Subcutaneous abdominal adipose tissue (tissue), 5 donors: ENCODE measurements around the gene IKZF1.

Experiments
- H3K27ac ChIP-seq: one replicate; pipeline ENCODE4 v1.7.0; 2013; ENCODE audit warnings: low read depth, mild to moderate bottlenecking, inconsistent platforms, low read length, moderate library complexity
- H3K27me3 ChIP-seq, 5 donors: one replicate each; pipeline ENCODE4 v1.7.0; 2013; ENCODE audit warnings: low read length in 5 of 5, inconsistent platforms in 1 of 5; ENCODE audit not compliant: control insufficient read depth in 5 of 5, insufficient read depth in 4 of 5
- H3K36me3 ChIP-seq, 5 donors: one replicate each; pipeline ENCODE4 v1.7.0; 2013; ENCODE audit warnings: low read length in 5 of 5; ENCODE audit not compliant: control insufficient read depth in 5 of 5, insufficient read depth in 5 of 5
- H3K4me1 ChIP-seq, 5 donors: one replicate each; pipeline ENCODE4 v1.7.0; 2013; ENCODE audit warnings: low read length in 5 of 5, mild to moderate bottlenecking in 3 of 5, moderate library complexity in 1 of 5; ENCODE audit not compliant: control insufficient read depth in 5 of 5, insufficient read depth in 5 of 5
- H3K4me3 ChIP-seq, 5 donors: one replicate each; pipeline ENCODE4 v1.7.0; 2013; ENCODE audit warnings: low read length in 5 of 5, low read depth in 1 of 5
- H3K9ac ChIP-seq, 5 donors: one replicate each; pipeline ENCODE4 v1.7.0; 2013; ENCODE audit warnings: low read length in 5 of 5, mild to moderate bottlenecking in 4 of 5, moderate library complexity in 3 of 5
- H3K9me3 ChIP-seq, 5 donors: one replicate each; pipeline ENCODE4 v1.7.0; 2013; ENCODE audit warnings: low read length in 5 of 5; ENCODE audit not compliant: control insufficient read depth in 5 of 5
- donor health status: healthy.
- donor health status: healthy.
- donor health status: healthy.
- donor health status: healthy.
- donor health status: healthy.

Gene IKZF1

DNA sequence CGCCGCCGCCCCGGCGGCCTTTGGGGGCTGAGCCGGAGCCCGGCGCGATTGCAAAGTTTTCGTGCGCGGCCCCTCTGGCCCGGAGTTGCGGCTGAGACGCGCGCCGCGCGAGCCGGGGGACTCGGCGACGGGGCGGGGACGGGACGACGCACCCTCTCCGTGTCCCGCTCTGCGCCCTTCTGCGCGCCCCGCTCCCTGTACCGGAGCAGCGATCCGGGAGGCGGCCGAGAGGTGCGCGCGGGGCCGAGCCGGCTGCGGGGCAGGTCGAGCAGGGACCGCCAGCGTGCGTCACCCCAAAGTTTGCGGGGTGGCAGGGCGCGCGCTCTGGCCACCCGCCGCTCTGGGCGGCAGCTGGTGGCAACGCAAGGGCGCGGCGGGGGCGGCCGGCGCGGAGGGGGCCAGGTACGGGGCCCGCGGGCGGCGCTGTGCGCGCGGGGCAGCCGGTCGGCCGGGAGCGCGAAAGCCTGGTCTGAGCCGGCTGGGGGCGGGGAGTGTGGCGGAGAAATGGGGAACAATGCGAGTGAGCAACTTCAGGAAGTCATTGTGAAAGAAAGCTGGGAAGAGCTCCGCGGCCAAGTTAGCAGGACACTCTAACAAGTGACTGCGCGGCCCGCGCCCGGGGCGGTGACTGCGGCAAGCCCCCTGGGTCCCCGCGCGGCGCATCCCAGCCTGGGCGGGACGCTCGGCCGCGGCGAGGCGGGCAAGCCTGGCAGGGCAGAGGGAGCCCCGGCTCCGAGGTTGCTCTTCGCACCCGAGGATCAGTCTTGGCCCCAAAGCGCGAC lies at the start of gene IKZF1:
TSS of gene IKZF1 (plus strand) at position 588 of the 782 bp plus-strand sequence. CDS start 14,346 bp downstream, outside the sequence.
- Histone ChIP-seq H3K27ac (no peak within 1 kb of the TSS), H3K9me3 (peaks cover 0 to 3% (median 0%) of the 10 kb centered on the region in 5 donors), H3K36me3 (no peaks in the 10 kb centered on the region), H3K9ac (peak within 1 kb of the TSS in 3 of 5 donors; percentile 21 to 45 (median 22)), H3K4me1 (peaks cover 0 to 24% (median 7%) of the 10 kb centered on the region in 5 donors), H3K27me3 (peaks cover 4 to 23% (median 17%) of the 10 kb centered on the region in 5 donors), H3K4me3 (peak within 1 kb of the TSS; percentile 51 to 69 (median 54))

DNA sequence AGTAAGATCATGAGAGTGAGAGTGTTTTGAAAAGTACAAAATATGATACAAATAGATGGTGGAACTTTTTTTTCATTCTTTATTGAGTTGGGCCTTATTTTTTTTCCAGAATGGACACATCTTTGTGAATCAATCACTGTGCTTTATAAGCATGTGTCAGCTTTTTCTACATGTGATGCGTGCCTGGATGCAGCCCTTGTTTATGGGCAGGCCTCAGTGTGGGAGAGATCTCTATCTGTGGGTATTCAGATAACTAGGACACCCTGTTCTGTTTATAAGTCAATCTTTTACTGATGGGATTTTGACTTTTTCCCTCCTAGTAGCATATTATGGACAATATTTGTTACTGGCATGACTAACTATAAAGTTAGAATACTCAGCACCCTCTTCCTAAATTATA lies 42.9 kb upstream of the IKZF1 start:
- H3K36me3 ChIP-seq, result no peaks in the 10 kb centered on the region
- H3K27ac ChIP-seq, result no peak overlapping the region
- no peaks in the 10 kb centered on the region for H3K27me3 ChIP-seq
- H3K9ac ChIP-seq, result no peak overlapping the region
- no peaks in the 10 kb centered on the region for H3K4me1 ChIP-seq
- no peaks in the 10 kb centered on the region for H3K9me3 ChIP-seq
- no peak overlapping the region for H3K4me3 ChIP-seq

DNA sequence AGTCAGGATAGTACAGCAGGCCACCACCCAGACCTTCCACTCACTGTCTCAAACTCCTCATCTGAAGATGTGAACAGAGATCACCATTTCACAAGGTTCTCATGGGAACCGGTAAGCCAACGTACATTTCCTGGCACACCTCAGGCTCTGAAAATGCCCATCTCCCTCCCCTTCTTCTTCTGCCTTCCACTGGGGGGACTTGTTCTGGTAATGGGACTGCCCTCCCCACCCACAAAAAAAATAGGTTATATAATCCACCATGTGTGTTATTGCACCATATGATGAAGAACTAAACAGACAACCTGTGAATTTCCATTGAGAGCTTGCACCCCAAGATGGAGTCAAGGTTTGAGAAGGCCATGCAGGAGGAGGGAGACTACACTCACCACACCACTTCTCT lies 42.1 kb upstream of the IKZF1 start:
- Histone ChIP-seq H3K4me1 (peaks cover 0 to under 1% (median 0%) of the 10 kb centered on the region in 5 donors), H3K4me3 (no peak overlapping the region), H3K27ac (no peak overlapping the region), H3K27me3 (no peaks in the 10 kb centered on the region), H3K36me3 (no peaks in the 10 kb centered on the region), H3K9ac (no peak overlapping the region), H3K9me3 (no peaks in the 10 kb centered on the region)

DNA sequence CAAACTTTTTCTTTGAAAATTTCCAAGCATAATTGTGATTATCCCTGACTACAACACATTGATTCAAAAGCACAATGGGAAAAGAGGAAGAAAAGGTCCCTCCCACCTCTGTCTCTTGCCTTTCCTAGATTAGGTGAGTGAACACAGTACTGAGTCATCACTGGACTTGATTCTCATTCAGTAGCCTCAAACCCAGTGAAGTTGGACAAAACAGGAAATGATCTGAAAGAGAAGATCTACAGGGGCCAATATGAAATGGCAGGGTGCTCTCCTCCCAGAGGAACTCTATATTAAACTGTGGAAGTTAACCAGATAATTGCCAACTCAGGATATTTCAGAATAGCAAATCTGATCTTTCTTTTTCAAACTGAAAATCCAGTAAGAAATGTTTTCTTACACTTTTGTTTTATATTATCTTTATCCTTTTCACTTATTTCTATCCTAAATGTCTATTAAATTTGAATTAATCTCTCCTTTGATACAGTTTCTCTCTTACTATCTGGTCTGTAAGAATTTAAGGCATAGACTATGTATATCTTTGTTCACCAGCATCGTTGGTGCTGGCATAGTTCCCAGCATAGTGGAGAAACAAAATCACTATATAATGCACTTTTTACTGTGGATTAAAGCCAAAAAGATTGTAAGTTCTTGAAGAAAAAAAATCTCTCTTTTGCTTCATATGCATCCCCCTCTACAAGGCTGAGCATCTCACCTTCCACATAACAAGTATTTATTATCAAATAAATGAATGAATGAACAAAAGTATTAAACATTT lies 41.4 kb upstream of the IKZF1 start:
- H3K4me3 ChIP-seq, result no peak overlapping the region
- H3K9me3 ChIP-seq, result no peaks in the 10 kb centered on the region
- no peak overlapping the region for H3K27ac ChIP-seq
- no peak overlapping the region for H3K9ac ChIP-seq
- H3K36me3 ChIP-seq, result no peaks in the 10 kb centered on the region
- no peaks in the 10 kb centered on the region for H3K27me3 ChIP-seq
- peaks cover 0 to 4% (median 0%) of the 10 kb centered on the region in 5 donors for H3K4me1 ChIP-seq

DNA sequence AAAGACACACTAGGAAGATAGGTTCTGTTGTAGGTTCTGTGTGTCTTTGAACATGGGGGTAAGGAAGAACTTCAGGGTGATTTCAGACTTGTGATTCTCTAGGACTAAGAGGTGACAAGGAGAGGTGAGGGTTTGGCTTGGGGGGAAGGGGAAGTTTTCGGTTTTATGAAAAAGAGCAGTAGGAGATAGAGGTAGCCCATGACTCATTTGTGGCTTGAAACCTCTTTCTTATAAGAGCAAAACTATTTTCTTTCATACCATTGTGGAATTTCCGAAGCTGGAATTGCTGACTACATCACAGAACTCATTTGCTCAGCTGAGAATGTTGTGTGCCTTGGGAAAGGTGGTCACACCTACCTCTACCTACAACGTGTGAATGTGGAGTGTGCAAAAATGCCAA lies 39.6 kb upstream of the IKZF1 start:
- Histone ChIP-seq H3K27ac (no peak overlapping the region), H3K9ac (no peak overlapping the region), H3K9me3 (no peaks in the 10 kb centered on the region), H3K4me3 (no peak overlapping the region), H3K36me3 (no peaks in the 10 kb centered on the region), H3K4me1 (peaks cover 0 to 4% (median 0%) of the 10 kb centered on the region in 5 donors), H3K27me3 (no peaks in the 10 kb centered on the region)

DNA sequence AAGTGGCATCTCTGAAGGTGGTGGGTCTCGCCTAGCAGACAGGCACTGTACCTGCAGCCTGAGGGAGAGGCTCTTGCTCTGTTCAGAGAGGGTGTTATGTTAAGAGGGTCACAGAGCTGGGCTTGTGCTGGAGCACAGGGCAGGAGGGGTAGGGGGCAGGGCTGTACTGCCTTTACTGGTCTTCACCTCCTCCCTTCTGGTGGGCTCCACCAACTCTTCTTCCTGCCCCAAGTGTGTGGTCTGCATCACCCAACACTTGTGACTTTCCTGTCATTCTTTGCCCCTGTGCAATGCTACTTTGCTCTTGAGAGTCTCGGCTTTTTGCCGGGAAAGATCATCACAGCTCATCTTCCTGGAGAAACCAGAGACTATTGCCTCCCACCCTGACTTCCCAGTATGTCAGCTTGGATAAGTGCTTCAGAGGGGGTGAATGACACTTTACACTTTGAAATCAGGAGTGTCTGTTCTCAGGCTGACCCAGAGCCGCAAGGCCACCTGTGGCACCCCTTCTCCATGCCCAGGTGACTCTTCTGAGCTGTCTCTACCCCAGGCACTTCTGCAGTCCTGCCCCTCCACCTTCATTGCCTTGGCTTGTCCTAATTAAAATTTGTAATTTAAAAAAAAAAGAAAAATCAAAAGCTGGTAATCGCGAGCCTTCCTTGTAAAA lies 38.4 kb upstream of the IKZF1 start:
- H3K9ac ChIP-seq, result no peak overlapping the region
- H3K4me3 ChIP-seq, result no peak overlapping the region
- no peak overlapping the region for H3K27ac ChIP-seq

DNA sequence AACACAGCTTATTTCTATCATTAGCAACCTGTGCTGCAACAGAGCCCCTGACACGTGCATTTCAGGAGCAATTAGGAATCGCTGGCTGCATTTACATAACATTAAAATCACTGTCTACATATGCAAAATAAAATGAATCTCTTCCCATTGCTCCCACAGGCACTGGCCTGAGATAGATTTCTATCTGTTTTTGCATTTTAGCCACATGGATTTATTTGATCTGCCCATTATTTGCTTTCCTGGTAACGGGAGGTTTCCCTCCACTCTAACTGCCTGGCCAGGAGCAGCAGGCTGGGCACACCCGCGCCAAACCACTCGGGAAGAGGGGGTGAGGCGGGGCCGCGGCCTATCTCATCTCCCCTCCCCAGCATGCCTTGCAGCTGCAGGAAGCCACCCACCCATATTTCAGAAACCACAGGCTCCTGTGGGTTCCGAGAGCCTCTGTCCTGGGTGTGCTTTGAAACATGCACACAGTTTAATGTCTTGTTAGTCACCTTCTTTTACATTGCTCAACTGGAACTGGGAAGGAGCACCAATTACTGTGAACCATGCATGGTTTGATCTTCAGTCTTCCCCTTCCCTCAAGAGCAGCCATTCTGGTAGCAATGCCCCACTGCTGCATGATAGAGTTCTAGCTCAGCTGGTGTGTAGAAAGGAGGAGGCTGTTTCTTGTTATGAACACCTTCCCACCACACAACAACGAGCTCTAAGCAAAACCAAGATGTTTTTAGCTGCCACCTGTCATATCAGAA lies 37.7 kb upstream of the IKZF1 start:
- Histone ChIP-seq H3K9ac (no peak overlapping the region), H3K27ac (no peak overlapping the region), H3K9me3 (peaks cover 0 to 4% (median 0%) of the 10 kb centered on the region in 5 donors), H3K4me3 (no peak overlapping the region), H3K36me3 (no peaks in the 10 kb centered on the region), H3K27me3 (no peaks in the 10 kb centered on the region), H3K4me1 (peaks cover 0 to 4% (median 0%) of the 10 kb centered on the region in 5 donors)

More for the DNA sequence above, 38.4 kb upstream of the IKZF1 start:
- Histone ChIP-seq H3K4me1 (peaks cover 0 to 4% (median 0%) of the 10 kb centered on the region in 5 donors), H3K36me3 (no peaks in the 10 kb centered on the region), H3K9me3 (peaks cover 0 to 4% (median 0%) of the 10 kb centered on the region in 5 donors), H3K27me3 (no peaks in the 10 kb centered on the region)

DNA sequence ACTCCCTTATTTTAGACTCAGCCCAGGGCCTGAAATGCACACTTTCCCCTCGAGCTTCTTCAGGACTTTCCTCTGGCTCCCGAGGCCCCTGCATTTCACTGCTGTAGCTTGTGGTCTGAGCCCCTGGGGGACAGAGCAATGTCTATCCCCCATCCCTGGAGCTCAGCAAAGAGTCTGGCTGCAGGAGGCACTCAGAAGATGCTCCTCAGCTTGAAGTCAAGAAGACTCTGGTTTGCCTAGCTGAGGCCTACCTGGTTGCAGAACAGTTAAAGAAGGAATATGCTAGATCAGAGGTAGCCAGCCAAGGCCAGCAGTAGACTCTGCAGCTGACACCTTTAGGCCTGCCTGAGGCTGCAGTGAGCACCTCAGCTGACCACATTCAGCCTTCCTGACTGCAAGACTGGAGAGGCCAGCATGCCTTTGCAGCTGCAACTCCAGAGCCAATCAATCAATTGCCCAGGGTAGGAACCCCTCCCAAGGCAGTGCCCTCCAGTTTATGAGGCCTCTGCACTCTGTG lies 36.9 kb upstream of the IKZF1 start:
- H3K27me3 ChIP-seq, result no peaks in the 10 kb centered on the region
- H3K4me1 ChIP-seq, result peaks cover 0 to 4% (median 0%) of the 10 kb centered on the region in 5 donors
- no peaks in the 10 kb centered on the region for H3K36me3 ChIP-seq
- peaks cover 0 to 4% (median 0%) of the 10 kb centered on the region in 5 donors for H3K9me3 ChIP-seq
- no peak overlapping the region for H3K27ac ChIP-seq
- no peak overlapping the region for H3K9ac ChIP-seq
- H3K4me3 ChIP-seq, result no peak overlapping the region

DNA sequence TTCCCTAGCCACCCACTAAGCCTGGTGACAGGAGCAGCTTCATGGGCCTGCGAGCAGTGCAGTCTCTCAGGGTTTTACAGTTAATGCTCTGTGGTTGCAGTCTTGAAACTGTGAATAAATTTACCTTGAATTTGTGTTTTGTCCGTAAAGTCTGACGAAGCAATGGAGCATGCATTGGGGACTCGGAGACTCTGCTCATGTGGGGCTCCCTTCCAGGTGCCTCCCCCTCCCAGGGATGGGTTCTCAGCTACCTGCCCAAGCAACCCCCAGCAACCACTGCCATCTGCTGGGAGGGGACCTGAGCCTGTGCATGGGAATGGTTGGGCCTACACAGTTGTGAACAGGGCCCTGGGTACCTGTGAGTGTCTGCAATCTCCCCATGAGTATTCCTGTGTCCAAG lies 36.3 kb upstream of the IKZF1 start:
- Histone ChIP-seq H3K36me3 (no peaks in the 10 kb centered on the region), H3K4me1 (peaks cover 0 to 4% (median 0%) of the 10 kb centered on the region in 5 donors), H3K4me3 (no peak overlapping the region), H3K9me3 (peaks cover 0 to 4% (median 0%) of the 10 kb centered on the region in 5 donors), H3K27ac (no peak overlapping the region), H3K9ac (no peak overlapping the region), H3K27me3 (no peaks in the 10 kb centered on the region)
